Smooth muscle cell (in vitro differentiated cells): Measurements from ENCODE around the gene PUS1. TPM values are rescaled to one million over a fixed set of nuclear protein-coding genes. Genes with fewer than 3 reads are reported as not detected.

Experiments used
- DNase-seq: peaks from one replicate; lab custom pipeline; 2025; ENCODE audit not compliant: unreplicated experiment; lab: John Stamatoyannopoulos, UW
- H2AFZ ChIP-seq: fragments of 200-600 bp; sonication (generic); 2 replicates; pipeline ENCODE4 v1.6.0; 2016; ENCODE audit warnings: antibody characterized with exemption, low read depth, mild to moderate bottlenecking
- H3F3A ChIP-seq: fragments of 200-600 bp; sonication (generic); 2 replicates; pipeline ENCODE4 v1.6.0; 2017; ENCODE audit warnings: antibody characterized with exemption, low read depth
- H3K27ac ChIP-seq: fragments of 200-600 bp; sonication (generic); 2 replicates; pipeline ENCODE4 v1.5.1; 2016; ENCODE audit warnings: low read depth, mild to moderate bottlenecking
- H3K27me3 ChIP-seq: fragments of 200-600 bp; sonication (generic); 2 replicates; pipeline ENCODE4 v1.6.1; 2016; ENCODE audit warnings: low read depth, mild to moderate bottlenecking
- H3K36me3 ChIP-seq: fragments of 200-600 bp; sonication (generic); 2 replicates; pipeline ENCODE4 v1.5.1; 2016; ENCODE audit warnings: low read depth
- H3K4me1 ChIP-seq: fragments of 200-600 bp; sonication (generic); 2 replicates; pipeline ENCODE4 v1.5.1; 2016; ENCODE audit warnings: low read depth
- H3K4me2 ChIP-seq: fragments of 200-600 bp; sonication (generic); 2 replicates; pipeline ENCODE4 v1.6.0; 2016; ENCODE audit warnings: mild to moderate bottlenecking
- H3K4me3 ChIP-seq: fragments of 200-600 bp; sonication (generic); 2 replicates; pipeline ENCODE4 v1.5.1; 2016; ENCODE audit warnings: mild to moderate bottlenecking
- H3K79me2 ChIP-seq: fragments of 200-600 bp; sonication (generic); 2 replicates; pipeline ENCODE4 v1.6.0; 2016; ENCODE audit warnings: low read depth, mild to moderate bottlenecking
- H3K9ac ChIP-seq: fragments of 200-600 bp; sonication (generic); 2 replicates; pipeline ENCODE4 v1.6.0; 2016; ENCODE audit warnings: low read depth
- H3K9me3 ChIP-seq: fragments of 200-600 bp; sonication (generic); replicated peaks from 2 replicates; pipeline ENCODE4 v1.5.1; 2016; ENCODE audit warnings: low read depth
- H4K20me1 ChIP-seq: fragments of 200-600 bp; sonication (generic); 2 replicates; pipeline ENCODE4 v1.6.0; 2016; ENCODE audit warnings: low read depth
- CTCF ChIP-seq: fragments of 200-600 bp; sonication (generic); IDR thresholded peaks from 2 replicates; pipeline ENCODE4 v1.5.1; 2017; ENCODE audit warnings: borderline replicate concordance, mild to moderate bottlenecking, antibody characterized with exemption; ENCODE audit not compliant: insufficient read depth, poor library complexity, severe bottlenecking
- WGBS: methylation state at CpG from one replicate; pipeline ENCODE4 v1.1.7; 2016; ENCODE audit warnings: low lambda C conversion rate; 5-methylcytosine and 5-hydroxymethylcytosine counted together
- polyA plus RNA-seq: library from polyadenylated mRNA; unstranded; fragments of >200 nt; fragmentation: Nextera tagmentation; extraction: Ambion mirVana; gene quantifications from 2 replicates; pipeline ENCODE4 v1.2.1, GENCODE V29; 2016
- total RNA-seq: library from RNA; depleted of rRNA; stranded (reverse); fragments of >200 nt; gene quantifications from 2 replicates; pipeline ENCODE4 v1.2.3, GENCODE V29; 2014

PUS1 gene
- total and polyA plus RNA-seq, 2 experiments from 2014 or later, result 6.6 to 22.2 TPM

GRCh38 chr12:131910302-131911027 lies 18.6 kb upstream of the PUS1 start:
- H3K9me3 ChIP-seq, result no peaks in the 10 kb centered on the region
- H3K27ac ChIP-seq, result peak overlapping the region; percentile 66
- no peak overlapping the region for H3K4me3 ChIP-seq
- H4K20me1 ChIP-seq, result peaks cover 34% of the 10 kb centered on the region
- no peaks in the 10 kb centered on the region for H3K36me3 ChIP-seq
- peak overlapping the region; percentile 4 for H3K4me2 ChIP-seq
- H3K4me1 ChIP-seq, result no peaks in the 10 kb centered on the region
- no peak overlapping the region for H2AFZ ChIP-seq
- no peak for TF ChIP-seq CTCF
- H3K9ac ChIP-seq, result no peak overlapping the region
- no peaks in the 10 kb centered on the region for H3K27me3 ChIP-seq
- H3K79me2 ChIP-seq, result no peaks in the 10 kb centered on the region
- WGBS, result 80% methylated on average over 22 of the region's 23 CpGs
- DNase-seq, result no peak
- no peaks in the 10 kb centered on the region for H3F3A ChIP-seq

- no peak overlapping the region for H3K9ac ChIP-seq
- DNase-seq, result no peak
- H3K27me3 ChIP-seq, result no peaks in the 10 kb centered on the region
- 90% methylated on average over 16 of the region's 17 CpGs for WGBS
- H2AFZ ChIP-seq, result no peak overlapping the region
- H3K79me2 ChIP-seq, result no peaks in the 10 kb centered on the region
- H3K4me3 ChIP-seq, result no peak overlapping the region
- peak overlapping the region; percentile 4 for H3K4me2 ChIP-seq
- H3K9me3 ChIP-seq, result no peaks in the 10 kb centered on the region
- no peaks in the 10 kb centered on the region for H3F3A ChIP-seq
- peaks cover 27% of the 10 kb centered on the region for H4K20me1 ChIP-seq
- no peaks in the 10 kb centered on the region for H3K4me1 ChIP-seq
- no peak for TF ChIP-seq CTCF
- peak overlapping the region; percentile 66 for H3K27ac ChIP-seq
- H3K36me3 ChIP-seq, result no peaks in the 10 kb centered on the region
These were observed 17.9 kb upstream of the PUS1 start for GRCh38 chr12:131911028-131911650.

GRCh38 chr12:131911851-131912477 lies 17.1 kb upstream of the PUS1 start:
- H3K79me2 ChIP-seq, result no peaks in the 10 kb centered on the region
- H2AFZ ChIP-seq, result no peak overlapping the region
- peak overlapping the region; percentile 64 for H3K4me2 ChIP-seq
- no peak for DNase-seq
- no peak overlapping the region for H3K9ac ChIP-seq
- no peak overlapping the region for H3K4me3 ChIP-seq
- no peaks in the 10 kb centered on the region for H3K27me3 ChIP-seq
- peak overlapping the region; percentile 70 for H3K27ac ChIP-seq
- no peaks in the 10 kb centered on the region for H3K36me3 ChIP-seq
- H3K9me3 ChIP-seq, result no peaks in the 10 kb centered on the region
- WGBS, result 91% methylated on average over 22 of the region's 22 CpGs
- no peaks in the 10 kb centered on the region for H3K4me1 ChIP-seq
- H3F3A ChIP-seq, result no peaks in the 10 kb centered on the region
- H4K20me1 ChIP-seq, result peaks cover 19% of the 10 kb centered on the region
- TF ChIP-seq CTCF, result no peak
